Fibroblast of lung (primary cell): ENCODE data around the gene PPP3R1.

Experiments used
- EZH2 ChIP-seq: IDR thresholded peaks from 2 replicates; pipeline ENCODE4 v1.5.1; 2012; ENCODE audit warnings: low read length, control low read depth, mild to moderate bottlenecking; ENCODE audit errors: missing control alignments
- TF ChIP-seq, protein P1 (sequence below), 2 donors: IDR thresholded peaks in 1 of 2; conservative IDR thresholded peaks in 1 of 2; 1 replicate in 1 of 2; 2 replicates in 1 of 2; pipeline ENCODE4 v1.5.1; 2011 to 2012; ENCODE audit warnings: low read length in 2 of 2, control low read depth in 1 of 2, inconsistent platforms in 1 of 2, low read depth in 1 of 2, mild to moderate bottlenecking in 1 of 2

DNA sequence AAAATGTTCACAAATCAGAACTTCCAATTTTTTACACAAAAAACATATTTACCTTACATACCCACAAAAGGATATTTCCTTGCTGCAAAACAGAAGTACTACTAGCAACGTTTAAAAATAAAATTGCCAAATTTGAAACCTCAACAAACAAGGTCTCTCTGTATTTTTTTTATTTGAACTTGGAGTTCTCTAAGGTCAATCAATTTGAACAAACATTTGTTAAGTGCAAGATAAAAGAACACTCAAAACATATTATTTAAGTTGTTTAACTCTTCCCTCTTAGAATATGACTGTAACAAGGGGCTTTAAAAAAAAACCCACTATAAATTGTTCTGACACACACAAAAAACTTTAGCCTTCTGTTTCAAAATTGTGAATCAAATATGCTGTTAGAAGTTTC lies 65.0 kb downstream of the PPP3R1 start:
- TF ChIP-seq EZH2 = no peak
- TF ChIP-seq, protein P1, sequence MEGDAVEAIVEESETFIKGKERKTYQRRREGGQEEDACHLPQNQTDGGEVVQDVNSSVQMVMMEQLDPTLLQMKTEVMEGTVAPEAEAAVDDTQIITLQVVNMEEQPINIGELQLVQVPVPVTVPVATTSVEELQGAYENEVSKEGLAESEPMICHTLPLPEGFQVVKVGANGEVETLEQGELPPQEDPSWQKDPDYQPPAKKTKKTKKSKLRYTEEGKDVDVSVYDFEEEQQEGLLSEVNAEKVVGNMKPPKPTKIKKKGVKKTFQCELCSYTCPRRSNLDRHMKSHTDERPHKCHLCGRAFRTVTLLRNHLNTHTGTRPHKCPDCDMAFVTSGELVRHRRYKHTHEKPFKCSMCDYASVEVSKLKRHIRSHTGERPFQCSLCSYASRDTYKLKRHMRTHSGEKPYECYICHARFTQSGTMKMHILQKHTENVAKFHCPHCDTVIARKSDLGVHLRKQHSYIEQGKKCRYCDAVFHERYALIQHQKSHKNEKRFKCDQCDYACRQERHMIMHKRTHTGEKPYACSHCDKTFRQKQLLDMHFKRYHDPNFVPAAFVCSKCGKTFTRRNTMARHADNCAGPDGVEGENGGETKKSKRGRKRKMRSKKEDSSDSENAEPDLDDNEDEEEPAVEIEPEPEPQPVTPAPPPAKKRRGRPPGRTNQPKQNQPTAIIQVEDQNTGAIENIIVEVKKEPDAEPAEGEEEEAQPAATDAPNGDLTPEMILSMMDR (conservative IDR thresholded peaks at IDR 0.05 in 1 of 2, IDR thresholded peaks at IDR 0.05 in 1 of 2; ENCODE audit: low read depth in 1 of 2, low read length in 2 of 2) = no peak
